IPS DF 4.7 (cell line): ENCODE measurements around the gene WFS1.

ENCODE experiments used
- DNase-seq: peaks from one replicate; pipeline ENCODE4 v3.0.0-alpha.2; 2013; ENCODE audit warnings: low spot score; ENCODE audit errors: extremely low read depth

WFS1 gene

DNA sequence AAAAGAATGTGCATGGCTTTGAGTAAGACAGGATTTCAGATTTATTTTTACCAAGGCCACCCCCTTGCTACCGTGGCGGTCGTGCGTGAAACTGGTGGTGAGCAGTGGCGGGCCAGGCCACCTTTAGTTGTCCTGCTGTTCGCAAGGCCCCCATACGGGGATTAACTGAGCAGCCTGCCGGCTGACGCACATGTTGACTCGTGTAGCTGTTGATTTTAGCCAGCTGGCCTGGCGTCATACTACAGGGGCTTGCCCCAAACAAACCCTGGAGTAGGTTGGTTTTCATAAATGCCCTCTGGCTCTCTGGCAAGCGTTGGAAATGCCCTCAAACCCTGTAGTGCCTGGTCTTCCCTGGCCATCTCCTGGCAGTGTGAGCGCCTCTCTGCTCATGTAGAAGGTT, 28.4 kb downstream of the WFS1 start:
- no peak for DNase-seq

DNA sequence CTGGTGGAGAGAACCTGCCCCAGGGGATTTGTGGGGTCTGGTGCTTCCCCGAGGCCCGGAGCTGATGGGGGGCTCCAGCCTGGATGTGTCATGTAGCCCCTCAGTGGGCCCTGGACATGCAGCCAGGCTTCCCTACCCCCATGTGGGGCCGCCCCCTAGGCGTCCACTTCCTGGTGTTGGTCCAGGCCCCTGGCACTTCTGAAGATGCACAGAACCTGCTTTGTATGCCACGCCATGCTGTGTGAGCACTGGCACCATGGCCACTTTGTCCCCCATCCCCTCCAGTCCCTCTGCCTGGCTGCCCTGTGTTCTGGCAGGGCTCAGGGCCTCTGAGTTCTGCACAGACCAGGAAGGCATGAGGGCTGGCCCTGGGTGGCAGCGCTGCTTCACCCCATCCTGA, 29.2 kb downstream of the WFS1 start:
- DNase-seq, result no peak

DNA sequence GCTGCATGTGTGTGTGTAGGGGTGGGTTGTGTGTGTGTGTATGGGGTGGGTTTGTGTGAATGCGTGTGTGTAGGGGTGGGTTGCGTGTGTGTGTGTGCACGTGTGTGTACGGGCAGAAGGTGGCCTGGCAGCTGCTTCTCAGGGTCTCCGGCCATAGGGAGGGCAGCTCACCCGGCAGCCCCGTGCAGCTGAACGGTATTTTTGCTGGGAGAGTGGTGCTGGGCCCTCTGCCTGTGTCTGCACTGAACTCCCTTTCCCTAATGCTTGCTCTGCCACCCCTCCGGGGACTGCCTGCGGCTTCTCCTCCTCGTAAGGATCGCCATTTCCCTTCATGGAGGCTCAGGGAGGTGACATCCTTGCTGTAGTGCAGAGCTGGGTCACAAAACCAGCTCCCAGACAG, 30.2 kb downstream of the WFS1 start:
- no peak for DNase-seq

DNA sequence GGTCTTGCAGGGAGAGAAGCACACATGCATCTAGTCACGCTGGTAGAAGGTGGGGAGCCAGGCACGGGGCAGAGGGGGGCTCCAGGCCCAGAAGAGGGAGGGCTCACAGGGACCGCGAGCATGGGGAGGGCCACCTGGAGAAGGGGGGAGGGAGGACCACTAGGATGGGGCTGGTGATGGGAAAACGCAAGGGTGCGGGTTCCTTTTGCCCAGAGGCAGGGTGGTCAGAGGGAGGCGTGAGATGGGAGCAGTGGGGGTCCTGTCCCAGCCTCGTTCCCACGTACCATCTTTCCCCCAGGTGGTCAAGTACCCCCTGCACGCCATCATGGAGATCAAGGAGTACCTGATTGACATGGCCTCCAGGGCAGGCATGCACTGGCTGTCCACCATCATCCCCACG, 30.7 kb downstream of the WFS1 start:
- DNase-seq, result no peak

DNA sequence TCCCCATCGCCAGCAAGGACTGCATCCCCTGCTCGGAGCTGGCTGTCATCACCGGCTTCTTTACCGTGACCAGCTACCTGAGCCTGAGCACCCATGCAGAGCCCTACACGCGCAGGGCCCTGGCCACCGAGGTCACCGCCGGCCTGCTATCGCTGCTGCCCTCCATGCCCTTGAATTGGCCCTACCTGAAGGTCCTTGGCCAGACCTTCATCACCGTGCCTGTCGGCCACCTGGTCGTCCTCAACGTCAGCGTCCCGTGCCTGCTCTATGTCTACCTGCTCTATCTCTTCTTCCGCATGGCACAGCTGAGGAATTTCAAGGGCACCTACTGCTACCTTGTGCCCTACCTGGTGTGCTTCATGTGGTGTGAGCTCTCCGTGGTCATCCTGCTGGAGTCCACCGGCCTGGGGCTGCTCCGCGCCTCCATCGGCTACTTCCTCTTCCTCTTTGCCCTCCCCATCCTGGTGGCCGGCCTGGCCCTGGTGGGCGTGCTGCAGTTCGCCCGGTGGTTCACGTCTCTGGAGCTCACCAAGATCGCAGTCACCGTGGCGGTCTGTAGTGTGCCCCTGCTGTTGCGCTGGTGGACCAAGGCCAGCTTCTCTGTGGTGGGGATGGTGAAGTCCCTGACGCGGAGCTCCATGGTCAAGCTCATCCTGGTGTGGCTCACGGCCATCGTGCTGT, 31.5 kb downstream of the WFS1 start:
- no peak for DNase-seq

DNA sequence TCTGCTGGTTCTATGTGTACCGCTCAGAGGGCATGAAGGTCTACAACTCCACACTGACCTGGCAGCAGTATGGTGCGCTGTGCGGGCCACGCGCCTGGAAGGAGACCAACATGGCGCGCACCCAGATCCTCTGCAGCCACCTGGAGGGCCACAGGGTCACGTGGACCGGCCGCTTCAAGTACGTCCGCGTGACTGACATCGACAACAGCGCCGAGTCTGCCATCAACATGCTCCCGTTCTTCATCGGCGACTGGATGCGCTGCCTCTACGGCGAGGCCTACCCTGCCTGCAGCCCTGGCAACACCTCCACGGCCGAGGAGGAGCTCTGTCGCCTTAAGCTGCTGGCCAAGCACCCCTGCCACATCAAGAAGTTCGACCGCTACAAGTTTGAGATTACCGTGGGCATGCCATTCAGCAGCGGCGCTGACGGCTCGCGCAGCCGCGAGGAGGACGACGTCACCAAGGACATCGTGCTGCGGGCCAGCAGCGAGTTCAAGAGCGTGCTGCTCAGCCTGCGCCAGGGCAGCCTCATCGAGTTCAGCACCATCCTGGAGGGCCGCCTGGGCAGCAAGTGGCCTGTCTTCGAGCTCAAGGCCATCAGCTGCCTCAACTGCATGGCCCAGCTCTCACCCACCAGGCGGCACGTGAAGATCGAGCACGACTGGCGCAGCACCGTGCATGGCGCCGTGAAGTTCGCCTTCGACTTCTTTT, 32.2 kb downstream of the WFS1 start:
- no peak for DNase-seq

DNA sequence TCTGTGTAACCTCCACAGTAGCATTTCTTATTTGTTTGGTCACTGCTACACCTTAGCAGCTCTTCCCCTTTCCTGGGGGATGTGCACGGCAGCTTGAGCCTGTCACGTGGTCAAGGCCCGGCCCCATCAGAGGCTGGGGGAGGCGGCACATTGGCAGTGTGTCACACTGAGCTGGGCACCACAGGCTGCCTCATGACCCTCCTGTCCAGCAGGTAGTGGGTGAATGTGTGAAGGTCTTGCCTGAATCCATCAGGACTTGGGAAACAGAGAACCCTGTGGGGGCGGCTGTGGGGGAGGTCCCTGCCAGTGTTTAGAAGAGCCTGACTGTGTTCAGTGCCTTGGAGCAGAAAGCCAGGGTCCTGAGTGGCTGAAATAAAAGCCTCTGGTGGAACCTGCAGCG, 33.2 kb downstream of the WFS1 start:
- DNase-seq, result no peak

DNA sequence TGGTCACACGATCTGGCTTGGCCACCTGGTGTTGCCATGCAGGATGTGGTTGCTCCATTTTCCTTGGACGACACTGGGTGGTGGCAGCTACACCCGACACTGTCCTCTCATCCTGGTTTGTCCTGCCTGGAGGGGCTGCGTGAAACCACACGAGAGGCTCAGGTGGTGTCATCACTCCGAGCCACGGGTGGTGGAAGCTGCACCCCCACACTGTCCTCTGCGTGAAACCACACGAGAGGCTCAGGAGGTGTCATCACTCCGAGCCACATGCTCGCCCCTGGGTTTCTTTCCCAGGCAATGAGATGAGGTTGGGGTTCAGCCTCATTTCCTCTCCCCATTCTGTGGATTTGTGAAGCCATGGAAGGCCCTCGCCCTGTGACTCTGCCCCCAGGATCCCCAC, 34.3 kb downstream of the WFS1 start:
- DNase-seq, result no peak

DNA sequence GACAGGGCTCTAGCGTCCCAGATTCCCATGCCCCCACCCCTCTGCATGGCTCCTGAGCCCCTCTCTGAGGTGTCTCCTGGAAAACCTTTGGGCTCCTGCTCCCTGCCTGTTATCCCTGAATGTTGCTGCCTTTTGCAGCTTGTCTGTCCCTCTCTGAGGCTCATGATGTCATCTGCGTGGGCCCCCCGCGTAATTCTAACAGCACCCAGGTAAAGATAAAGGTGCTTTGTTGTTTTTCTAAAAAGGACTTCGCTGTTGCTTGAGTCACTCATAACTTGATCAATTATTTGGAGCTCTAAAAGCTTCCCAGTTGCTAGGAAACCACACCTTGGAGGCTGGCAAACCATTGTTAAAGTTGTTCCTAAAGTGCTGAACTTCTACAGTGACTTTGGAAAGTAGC, 36.6 kb downstream of the WFS1 start:
- DNase-seq, result no peak

DNA sequence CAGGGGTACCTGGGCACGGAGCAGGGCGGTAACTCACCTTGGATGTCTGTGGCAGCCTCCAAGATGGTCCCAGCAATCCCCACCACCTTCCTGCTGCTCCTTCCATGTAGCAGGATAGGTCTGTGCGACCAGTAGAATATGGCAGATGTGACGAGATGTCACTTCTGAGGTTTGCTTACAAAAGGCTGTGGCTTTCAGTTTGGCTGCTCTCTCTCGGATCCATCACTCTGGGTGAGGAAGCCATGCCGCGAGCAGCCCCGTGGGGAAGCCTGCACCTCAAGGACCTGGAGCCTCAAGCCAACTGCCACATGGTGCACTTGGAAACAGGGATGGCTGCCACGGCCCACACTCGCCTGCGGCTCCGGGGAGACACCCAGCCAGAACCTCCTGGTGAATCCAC, 37.6 kb downstream of the WFS1 start:
- DNase-seq, result no peak

DNA sequence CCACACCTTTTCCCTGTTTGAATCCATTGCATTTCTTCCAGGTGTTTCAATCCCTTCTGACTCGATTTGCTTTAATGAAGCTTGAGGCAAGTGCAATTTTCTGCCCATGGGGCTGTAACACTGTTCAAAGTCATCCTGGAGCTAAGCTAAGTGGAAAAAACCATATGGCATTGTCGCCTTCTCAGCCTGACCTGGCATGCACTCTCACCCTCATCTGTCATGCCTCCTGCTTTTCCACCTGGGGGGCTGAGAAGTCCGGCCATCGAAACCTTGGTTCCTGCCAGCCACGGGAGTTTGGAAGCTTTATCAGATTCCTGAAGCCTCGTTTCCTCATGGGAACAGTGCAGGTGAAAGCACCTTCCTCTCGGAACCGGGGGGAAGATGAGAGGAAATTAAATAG, 38.2 kb downstream of the WFS1 start:
- no peak for DNase-seq

DNA sequence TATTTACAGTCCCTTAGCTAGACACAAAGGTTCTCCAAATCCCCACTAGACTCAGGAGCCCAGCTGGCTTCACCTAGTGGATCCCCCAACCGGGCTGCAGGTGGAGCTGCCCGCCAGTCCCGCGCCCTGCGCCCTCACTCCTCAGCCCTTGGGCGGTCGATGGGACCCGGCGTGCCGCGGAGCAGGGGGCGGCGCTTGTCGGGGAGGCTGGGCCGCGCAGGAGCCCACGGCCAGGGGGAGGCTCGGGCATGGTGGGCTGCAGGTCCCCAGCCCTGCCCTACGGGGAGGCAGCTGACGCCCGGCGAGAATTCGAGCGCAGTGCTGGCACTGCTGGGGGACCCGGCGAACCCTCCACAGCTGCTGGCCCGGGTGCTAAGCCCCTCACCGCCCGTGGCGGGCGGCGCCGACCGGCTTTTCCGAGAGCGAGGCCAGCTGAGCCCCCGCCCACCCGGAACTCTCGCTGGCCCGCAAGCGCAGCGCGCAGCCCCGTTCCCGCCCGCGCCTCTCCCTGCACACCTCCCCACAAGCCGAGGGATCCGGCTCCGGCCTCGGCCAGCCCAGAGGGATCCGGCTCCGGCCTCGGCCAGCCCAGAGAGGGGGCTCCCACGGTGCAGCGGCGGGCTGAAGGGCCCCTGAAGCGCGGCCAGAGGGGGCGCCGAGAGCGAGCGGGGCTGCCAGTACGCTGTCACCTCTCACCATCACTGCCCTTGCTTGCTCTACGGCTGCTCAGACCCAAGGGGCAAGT, 39.4 kb downstream of the WFS1 start:
- no peak for DNase-seq

DNA sequence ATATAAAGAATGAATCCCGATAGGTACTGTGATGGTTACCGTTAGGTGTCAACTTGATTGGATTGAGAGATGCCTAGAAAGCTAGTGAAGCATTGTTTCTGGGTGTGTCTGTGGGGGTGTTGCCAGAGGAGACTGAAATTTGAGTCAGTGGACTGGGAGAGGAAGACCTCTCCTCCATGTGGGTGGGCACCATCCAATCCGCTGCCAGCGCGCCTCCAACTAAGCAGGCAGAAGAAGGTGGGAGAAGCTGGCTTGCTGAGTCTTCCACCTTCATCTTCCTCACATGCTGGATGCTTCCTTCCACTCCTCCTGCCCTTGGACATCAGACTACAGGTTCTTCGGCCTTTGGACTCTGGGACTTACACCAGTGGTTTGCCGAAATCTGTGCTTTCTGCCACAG, 40.1 kb downstream of the WFS1 start:
- DNase-seq, result no peak

DNA sequence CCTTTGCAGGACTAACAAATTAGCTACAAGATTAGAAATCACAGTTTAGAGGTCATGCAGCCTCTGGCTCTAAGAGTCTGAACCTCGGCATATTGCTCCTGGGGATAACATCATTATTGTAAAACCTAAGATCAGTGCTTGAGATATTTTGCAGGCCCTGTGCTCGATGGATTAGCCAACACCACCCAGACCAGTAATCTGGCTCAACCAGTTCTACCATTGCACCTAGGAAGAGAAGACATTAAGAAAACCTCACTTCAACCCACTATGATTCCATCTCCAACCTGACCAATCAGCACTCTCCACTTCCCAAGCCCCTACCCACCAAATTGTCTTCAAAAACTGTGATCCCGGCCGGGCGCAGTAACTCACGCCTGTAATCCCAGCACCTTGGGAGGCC, 43.6 kb downstream of the WFS1 start:
- DNase-seq, result no peak

DNA sequence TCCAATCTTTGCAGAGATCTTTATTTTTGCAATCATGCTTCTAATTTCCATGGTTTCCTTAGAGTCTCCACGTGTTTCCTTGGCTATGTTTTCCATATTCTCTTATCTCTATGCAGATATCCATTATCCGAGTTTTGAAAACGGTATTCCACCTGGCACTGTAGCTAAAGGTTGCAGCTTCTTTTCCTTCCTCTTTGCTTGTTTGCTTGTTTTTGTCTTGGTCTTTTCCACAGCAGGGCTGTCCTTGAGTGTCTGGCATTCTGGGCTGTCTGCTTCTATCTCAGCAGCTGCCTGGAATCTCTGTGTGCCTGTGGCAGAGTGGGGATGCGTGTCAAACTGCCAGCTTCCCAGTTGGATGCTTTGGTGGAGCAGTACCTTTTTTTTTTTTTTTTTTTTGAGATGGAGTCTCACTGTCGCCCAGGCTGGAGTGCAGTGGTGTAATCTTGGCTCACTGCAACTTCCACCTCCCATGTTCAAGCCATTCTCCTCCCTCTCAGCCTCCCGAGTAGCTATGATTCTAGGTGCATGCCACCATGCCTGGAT, 46.9 kb downstream of the WFS1 start:
- no peak for DNase-seq

DNA sequence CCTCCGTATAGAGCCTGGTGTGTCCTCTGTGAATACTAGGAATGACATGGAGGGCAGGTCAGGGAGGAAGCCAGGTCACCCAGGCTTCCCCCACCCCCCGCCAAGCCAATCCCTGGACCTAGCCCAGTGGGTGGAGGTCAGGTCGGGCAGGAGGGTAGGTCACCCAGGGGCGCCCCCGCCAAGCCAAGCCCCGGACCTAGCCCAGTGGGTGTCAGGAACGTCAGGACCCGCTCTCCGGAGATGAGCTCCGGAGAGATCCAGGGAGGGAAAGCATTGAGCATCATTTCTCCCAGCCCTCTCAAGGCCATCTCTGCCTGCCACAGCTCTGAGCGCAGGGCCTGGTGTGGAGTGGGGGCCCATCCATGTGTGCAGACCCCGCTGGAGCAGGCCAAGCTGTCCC, 48.6 kb downstream of the WFS1 start:
- DNase-seq, result no peak

DNA sequence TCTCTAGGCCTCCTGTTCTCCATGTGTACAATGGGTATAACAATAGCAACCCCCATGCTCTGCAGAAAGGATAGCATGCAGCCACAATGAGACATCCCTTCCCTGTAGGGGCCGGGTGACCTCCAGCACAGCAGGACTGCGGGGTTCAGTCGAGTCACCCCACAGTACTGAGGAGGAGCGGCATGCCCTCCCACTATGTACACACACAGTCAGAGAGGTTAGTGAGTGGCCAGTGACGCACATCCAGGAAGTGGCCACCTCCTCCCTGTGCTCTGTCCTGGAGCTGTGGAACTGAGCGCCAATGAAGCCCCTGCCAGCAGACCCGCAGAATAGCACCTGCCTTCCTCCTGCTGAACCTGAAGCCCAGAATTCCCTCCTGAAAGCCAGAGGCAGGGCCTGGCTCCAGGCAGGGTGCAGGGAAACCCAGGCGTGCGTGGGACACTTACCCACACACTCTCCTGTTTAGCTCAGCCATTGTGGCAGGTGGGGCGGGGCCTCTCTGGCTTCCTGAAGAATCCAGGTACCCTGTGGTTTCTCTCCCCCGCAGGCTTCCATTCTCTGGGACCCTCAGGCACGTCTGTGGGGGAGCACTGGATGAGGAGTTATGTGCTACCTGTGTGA, 50.0 kb downstream of the WFS1 start:
- no peak for DNase-seq

DNA sequence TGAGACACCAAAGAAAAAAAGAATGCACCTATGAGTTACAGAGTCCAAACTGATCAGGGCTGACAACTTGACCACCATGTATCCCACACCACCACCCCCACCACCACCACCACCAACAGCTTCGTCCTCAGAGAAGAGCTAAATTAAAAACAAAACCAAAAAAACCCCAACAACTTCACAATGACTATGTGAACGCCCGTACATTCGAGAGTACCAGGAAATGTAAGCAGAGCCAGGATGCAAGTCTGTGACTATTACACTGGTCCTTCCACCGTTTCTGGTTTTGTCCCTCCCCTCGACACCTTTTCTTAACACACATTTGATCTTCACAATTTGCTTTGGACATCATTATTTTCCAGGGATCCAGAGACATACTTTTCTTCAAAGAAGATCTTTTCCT, 51.0 kb downstream of the WFS1 start:
- no peak for DNase-seq

DNA sequence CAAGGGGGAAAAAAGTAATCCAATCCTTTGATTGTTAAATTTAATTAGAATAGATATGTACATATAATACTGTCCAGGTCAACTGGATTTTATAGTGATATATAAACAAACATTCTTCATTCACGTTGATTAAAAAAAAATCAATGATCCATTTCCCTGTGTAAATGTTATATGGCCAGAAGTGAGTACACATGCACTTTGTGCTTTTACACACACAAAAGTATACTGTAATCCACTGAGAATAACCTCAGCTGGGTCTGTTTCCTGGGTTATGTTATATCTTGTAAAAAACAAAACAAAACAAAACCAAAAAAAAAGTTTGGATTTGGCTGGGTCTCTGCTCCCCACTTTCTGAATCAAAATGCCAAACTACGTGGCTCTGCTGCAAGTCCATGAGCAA, 51.7 kb downstream of the WFS1 start:
- no peak for DNase-seq

DNA sequence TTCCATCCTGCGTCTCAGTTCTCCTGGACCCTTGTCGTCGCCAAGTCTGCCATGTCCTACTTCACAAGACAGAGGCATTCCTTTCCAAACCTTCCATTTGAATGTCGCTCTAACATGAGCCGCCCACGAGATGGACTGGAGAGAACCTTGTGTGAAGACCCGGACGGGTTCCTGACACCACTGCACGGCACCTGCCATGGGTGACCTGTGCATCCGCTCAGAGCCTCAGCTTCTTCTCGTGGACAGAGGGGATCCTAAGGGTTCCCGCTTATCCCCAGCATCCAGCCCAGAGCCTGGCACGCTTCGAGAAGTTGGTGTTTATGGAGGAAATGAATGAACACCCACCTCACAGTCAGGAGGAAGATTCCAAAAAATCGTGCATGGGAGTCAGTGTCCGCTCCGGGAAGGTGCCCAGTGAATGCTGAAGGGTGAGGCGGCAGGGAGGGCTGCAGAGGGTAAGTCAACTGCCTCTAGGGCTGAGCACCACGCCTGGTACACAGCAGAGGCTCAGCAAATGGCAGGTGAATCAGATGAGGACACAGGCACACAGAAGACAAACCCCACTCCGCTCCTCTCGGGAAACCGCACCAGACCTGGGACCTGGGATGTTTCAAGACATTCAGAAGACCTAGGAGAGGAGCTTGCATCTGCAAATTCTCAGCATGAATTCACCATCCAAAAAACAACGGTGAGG, 52.6 kb downstream of the WFS1 start:
- no peak for DNase-seq

DNA sequence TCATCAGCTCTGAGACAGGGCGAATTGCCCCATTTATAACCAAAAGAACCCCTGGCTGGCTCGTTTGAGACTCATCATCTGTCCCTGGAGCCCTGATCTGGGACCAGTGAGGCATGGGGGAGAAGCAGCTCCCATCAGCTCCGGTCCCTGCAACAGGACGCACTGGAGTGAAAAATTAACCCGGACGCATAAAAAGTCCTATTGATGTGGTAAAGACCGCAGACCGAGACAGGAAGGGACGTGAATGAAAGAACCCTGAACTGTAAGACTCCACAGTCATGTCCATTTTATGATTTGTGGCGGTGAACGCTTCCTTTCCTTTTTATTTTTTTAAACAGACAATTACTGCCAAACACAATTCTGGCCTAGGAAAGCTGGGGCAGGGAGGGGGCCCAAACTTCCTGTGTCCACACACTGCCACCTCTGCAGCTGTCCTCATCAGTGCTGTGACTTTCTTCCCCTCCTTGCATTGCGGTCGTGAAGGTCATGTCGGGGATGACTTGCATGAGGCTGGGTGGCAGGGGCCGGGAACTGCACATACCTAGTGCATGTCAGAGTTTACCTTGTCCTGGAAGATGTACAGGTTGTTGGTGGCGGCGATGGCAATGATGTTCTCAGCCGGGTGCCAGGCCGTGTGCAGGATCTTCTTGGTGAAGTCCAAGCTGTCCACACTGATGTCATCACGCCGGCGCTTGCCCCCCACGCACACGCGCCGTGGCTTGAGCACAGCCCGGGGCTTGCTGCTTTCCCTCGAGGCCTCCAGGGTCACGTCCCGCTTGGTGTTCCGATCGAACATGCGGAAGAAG, 53.3 kb downstream of the WFS1 start:
- no peak for DNase-seq
